HG03432 (cell line): ENCODE data around the gene S100A16.
"Not testable (repeated sequence)": the region's sequence is repeated elsewhere in the genome, so short reads cannot be mapped to it uniquely, and the experiment has no call there.

ENCODE experiments used
- ATAC-seq: cut with Tn5 transposase; IDR thresholded peaks from one replicate; pipeline ENCODE4 v1.9.1; 2021; ENCODE audit warnings: mild to moderate bottlenecking, moderate library complexity; ENCODE audit not compliant: unreplicated experiment

S100A16 gene

DNA sequence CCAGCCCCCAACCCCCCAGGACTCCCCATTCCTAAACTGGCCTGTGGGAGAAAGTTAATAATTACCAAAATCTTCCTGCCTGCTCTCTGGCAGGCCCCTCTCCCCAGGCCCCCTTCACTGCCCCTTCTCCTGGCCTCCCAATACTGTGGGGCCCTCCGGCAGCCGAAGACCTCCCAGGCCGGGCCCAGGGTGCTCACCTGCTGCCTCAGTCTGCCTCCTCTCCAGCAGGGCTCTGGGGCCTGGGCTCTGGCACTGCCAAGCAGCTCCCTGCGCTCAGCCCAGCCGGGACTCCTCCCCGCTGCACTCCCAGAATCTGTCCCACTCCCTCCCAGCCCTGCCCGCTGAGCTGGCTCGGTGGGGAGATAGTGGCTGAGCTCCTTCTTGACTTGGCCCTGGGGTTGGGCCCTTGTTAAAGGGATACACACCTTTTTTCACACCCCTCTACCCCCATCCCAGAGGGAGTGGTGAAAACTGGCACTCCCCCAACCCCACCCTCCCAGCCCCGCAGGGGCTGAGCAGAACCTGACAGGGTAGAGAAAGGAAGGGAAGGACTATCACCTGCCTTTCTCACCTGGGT lies at the start of gene S100A16:
Gene S100A16 (minus strand): TSS at position 383 of the 577 bp plus-strand sequence. CDS start 4,986 bp downstream, outside the sequence.
- ATAC-seq = no peak

DNA sequence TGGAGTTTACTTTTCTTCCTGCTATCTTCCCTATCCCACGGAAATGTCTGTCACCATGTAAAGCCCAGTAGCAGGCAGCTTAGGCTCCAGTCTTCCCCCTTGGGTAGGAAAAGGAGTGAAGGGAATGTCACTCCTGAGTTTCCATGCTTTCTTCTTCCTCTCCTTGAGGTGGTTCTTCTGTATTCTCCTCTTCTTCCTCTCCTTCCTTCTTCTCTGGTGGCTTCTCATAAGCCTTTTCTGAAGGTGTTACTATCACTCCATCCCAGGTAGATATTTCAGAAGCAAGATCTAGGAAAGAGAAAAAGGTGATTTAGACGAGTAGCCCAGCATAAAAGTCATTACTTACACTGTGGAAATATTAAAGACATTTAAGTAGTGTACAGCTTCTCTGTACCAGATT lies 49.3 kb upstream of the S100A16 start:
- no peak for ATAC-seq

DNA sequence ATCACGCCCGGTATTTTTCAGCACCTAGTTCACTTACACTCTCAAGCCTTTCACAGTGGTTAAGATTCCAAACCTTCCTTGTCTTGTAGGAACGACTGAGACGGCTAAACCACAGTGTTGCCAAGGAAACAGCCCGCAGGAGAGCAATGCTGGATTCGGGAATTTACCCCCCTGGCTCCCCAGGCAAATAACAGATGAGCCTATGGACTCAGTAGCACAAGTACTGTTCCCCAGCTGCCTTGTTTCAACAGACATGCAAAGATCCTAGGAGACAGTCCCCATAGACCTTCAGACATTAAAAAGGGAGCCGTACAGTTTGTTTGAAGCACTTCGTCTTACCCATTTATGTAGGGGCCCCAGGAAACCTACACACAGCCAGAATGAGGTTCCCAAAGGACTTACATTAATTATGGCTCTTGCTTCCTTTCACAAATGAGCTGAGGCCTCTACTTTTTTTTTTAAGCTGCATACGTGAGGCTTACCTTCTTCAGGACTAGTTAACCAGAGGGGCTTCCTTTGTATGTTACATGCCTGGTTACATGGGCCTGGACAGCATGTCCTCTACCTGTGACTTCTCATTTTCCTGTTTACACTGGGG lies 48.3 kb upstream of the S100A16 start:
- no peak for ATAC-seq

DNA sequence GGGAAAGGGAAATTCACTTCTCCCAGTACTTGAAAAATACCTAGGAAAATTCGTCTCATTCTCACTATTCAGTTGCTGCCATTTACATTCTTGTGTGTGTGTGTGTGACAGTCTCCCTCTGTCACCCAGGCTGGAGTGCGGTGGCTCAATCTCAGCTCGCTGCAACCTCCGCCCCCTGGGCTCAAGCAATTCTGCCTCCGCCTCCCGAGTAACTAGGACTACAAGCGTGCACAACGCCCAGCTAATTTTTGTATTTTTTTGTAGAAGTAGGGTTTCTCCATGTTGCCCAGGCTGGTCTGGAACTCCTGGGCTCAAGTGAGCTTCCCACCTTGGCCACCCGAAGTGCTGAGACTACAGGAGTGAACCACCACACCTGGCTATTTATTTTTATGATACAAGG lies 46.7 kb upstream of the S100A16 start:
- no peak for ATAC-seq

DNA sequence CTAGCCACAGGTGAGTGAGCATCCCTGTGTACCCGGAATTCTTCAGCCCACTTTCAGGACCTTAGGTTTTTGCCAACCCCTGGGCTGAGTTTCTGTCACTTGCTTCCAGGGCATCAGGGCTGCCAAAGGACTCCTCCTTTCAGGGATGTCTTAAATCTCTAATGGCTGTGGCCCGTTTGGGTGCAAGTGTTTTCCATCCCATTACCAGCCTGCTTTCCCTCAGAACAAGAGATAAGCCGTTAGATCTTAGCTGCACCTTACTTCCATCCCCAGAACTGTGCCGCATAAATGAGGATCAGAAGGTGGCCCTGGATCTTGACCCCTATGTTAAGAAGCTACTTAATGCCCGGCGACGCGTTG lies 46.2 kb upstream of the S100A16 start:
- ATAC-seq = no peak

GRCh38 chr1:153658400-153659174 lies 45.6 kb upstream of the S100A16 start, which contains the start of gene SNAPIN:
TSS of gene SNAPIN (plus strand) at chr1:153658703. CDS start at chr1:153658744, 41 bp downstream.
- ATAC-seq = peak; percentile 92

- no peak for ATAC-seq
Observed at GRCh38 chr1:153655333-153655732, 42.4 kb upstream of the S100A16 start.

DNA sequence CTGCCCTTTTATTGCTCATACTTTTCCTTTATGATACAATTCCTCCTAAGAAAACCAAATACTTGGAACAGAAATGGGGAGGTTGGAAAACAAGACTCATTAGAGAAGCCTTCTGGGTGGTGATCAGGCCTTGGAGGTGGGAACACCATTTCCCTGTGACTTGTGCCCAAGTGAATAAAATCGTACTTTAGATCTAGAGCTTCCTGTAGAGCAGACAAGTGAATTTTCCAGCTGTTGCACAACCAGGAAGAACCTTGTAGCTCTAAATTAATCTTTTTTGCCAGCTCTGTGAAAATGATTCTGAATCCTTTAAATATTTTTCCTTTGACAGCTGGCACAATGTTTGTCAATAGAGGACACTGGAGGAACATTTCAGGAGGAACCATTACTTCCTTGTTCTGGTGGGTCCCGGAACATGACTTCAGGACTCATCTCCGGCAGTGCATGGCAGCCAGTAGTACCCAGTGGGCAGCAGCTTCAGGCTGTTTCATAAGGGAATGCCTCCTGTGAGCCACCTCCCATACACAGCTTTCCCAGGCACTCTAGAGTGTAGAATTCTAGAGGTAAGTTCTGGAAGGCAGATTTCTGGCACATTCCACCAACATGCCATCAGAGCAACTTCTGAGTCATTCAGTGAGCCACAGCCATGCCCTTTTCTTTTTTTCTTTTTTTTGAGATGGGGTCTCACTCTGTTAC lies 40.0 kb upstream of the S100A16 start:
- no peak for ATAC-seq

- ATAC-seq = no peak
Observed at GRCh38 chr1:153651771-153652170, 38.8 kb upstream of the S100A16 start.

DNA sequence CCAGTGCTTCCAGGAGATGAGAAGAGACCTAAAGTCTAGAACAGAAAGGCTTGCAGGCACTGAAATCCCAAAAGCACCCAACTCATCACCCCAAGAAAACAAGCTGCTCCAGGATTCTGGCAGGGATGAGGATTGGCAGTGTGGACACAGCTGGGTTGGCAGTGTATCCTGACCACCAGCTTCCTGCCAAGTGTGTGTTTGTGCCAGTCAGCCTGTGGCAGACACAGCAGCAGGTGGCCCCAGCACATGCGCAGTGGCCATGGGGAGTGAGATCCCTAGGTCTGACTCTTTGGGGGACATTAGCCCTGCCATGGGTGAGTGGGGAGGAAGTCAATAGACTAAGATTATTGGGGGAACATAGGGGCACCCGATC lies 36.9 kb upstream of the S100A16 start:
- ATAC-seq = no peak

DNA sequence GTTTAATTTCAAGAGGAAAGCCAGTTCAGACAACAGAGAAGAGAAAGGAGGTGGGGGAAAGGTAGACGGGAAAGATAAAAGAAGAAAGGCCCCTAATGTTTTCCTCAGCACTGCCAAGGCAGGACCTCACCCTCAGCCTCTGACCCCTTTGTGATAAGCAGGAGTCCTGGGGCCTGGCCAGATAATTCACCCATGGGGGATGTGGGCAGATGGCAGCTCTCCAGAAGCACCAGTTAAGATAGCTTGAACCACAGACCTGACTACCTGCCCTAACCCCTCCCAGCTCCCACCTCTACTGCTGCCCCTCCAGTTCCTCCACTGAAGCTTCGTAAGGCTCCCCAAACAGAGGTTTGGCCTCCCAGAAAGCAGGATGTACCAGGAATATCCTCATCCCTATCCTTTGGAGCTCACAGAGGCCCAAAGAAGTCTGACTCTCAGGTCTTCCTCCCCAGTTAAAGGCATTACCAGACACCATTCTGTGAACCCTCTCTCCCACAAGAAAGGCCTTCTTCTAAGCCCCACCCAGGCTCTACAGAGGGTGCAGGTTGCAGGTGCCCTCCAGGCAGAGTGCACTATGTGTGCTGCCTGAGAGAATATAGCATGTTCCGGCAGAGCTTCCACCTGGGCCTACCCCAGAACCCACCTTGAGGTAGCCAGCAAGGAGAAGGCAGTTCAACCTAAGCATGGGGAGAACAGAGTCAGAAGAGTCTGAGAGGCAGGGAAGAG lies 36.4 kb upstream of the S100A16 start:
- no peak for ATAC-seq

DNA sequence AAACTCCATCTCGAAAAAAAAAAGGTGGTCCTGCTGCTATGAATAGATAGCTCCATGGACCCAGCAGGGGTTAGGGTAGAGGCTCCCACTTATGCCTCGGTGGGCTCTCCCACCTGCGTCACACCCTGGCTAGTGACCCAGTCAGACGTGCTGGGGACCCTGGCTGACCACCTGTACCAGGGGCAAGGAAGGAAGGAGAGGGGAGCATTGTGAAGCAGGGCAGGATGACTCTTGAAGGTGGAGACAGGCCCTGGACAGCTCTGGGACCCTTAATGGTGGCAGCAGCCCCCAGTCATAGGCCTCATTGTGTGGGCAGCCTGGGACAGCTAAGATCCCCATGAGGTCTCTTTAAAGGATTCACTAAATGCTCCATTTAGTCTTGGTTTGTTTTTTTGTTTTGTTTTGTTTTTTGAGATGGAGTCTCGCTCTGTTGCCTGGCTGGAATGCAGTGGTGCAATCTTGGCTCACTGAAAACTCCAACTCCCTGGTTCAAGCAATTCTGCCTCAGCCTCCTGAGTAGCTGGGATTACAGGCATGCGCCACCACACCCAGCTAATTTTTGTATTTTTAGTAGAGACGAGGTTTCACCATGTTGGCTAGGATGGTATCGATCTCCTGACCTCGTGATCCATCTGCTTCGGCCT lies 35.2 kb upstream of the S100A16 start:
- ATAC-seq = no peak

- no peak for ATAC-seq
Observed at GRCh38 chr1:153647346-153647714, 34.4 kb upstream of the S100A16 start.

GRCh38 chr1:153646672-153647345 lies 33.9 kb upstream of the S100A16 start:
- no peak for ATAC-seq

DNA sequence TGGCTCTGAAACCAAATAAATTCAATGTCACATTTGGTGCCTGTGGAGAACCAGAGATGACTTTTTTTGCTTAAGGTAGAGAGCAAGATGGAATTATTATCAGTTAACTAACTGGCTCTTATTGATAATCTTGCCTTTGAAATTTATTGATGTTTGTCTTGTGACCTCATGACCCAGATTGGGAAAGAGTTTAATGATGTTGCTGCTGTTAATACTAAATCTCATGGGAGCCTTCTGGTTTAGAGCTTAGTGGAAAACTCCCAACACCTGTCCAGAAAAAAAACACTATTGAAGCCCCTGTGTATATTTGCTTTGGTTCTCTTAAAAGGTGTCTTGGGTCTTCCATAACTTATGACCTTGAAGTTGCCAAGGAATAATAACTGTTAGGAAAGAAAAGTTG lies 30.9 kb upstream of the S100A16 start:
- ATAC-seq = no peak

GRCh38 chr1:153643100-153643499 lies 30.2 kb upstream of the S100A16 start:
- no peak for ATAC-seq

DNA sequence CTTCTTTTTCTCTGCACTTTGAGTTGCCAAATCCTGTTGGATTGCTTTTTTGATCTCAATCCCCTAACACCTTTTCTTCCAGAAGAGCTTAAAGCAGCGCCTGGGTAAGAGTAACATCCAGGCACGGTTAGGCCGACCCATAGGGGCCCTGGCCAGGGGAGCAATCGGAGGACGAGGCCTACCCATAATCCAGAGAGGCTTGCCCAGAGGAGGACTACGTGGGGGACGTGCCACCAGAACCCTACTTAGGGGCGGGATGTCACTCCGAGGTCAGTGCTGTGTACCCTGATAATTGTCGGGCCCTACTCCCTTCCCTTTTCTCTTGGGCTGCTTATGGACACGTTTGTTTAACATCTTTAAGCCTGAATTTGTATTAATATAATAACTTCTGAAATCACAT lies 29.2 kb upstream of the S100A16 start:
- no peak for ATAC-seq

- ATAC-seq = no peak
Observed at GRCh38 chr1:153640861-153641260, 27.9 kb upstream of the S100A16 start.

- ATAC-seq = not testable (repeated sequence)
Observed at GRCh38 chr1:153640213-153640612, 27.3 kb upstream of the S100A16 start.

GRCh38 chr1:153639280-153639679 lies 26.3 kb upstream of the S100A16 start:
- no peak for ATAC-seq
